BE2C (cell line): ENCODE measurements around the gene SLC26A8.
A peak's percentile ranks its signal among the peaks of the same experiment; 100 is the strongest.
"Not testable (repeated sequence)": the region's sequence is repeated elsewhere in the genome, so short reads cannot be mapped to it uniquely, and the experiment has no call there.

Experiments
- DNase-seq: peaks from one replicate; pipeline ENCODE4 v3.0.0-alpha.2; 2020
- H3K27me3 ChIP-seq: fragments of 250-450 bp; sonication (Bioruptor Pico); 2 replicates; pipeline ENCODE4 v1.5.1; 2020; ENCODE audit warnings: mild to moderate bottlenecking
- H3K36me3 ChIP-seq: fragments of 250-450 bp; sonication (Bioruptor Pico); 2 replicates; pipeline ENCODE4 v1.5.1; 2020; ENCODE audit warnings: mild to moderate bottlenecking
- H3K4me1 ChIP-seq: fragments of 250-450 bp; sonication (Bioruptor Pico); 2 replicates; pipeline ENCODE4 v1.5.1; 2020
- H3K4me3 ChIP-seq: 2 replicates; pipeline ENCODE4 v1.5.1; 2011; ENCODE audit warnings: low read depth, low read length
- H3K9me3 ChIP-seq: fragments of 250-450 bp; sonication (Bioruptor Pico); 2 replicates; pipeline ENCODE4 v1.5.1; 2020
- CTCF ChIP-seq: IDR thresholded peaks from 2 replicates; pipeline ENCODE4 v1.5.1; 2012; ENCODE audit warnings: mild to moderate bottlenecking, low read depth, low read length

The SLC26A8 gene

GRCh38 chr6:35920793-35921732 lies 103.4 kb downstream of the SLC26A8 start, which contains the start of gene SRPK1:
Gene SRPK1 (minus strand): TSS chr6:35921098. CDS start chr6:35921056, 42 bp downstream.
- H3K36me3 ChIP-seq, result peaks cover 24% of the 10 kb centered on the region
- H3K27me3 ChIP-seq, result no peaks in the 10 kb centered on the region
- H3K4me3 ChIP-seq, result peak within 1 kb of the TSS; percentile 79
- H3K4me1 ChIP-seq, result no peaks in the 10 kb centered on the region
- H3K9me3 ChIP-seq, result no peaks in the 10 kb centered on the region
- DNase-seq, result peak; percentile 92
- TF ChIP-seq CTCF, result no peak

GRCh38 chr6:35919827-35920751 lies 104.4 kb downstream of the SLC26A8 start:
- peak; percentile 65 for DNase-seq
- Histone ChIP-seq H3K27me3 (no peaks in the 10 kb centered on the region), H3K4me1 (no peaks in the 10 kb centered on the region)

GRCh38 chr6:35919085-35919826 lies 105.2 kb downstream of the SLC26A8 start:
- H3K4me3 ChIP-seq, result peak overlapping the region; percentile 79
- peaks cover 38% of the 10 kb centered on the region for H3K36me3 ChIP-seq
- no peak for TF ChIP-seq CTCF
- no peaks in the 10 kb centered on the region for H3K27me3 ChIP-seq
- H3K4me1 ChIP-seq, result no peaks in the 10 kb centered on the region
- no peaks in the 10 kb centered on the region for H3K9me3 ChIP-seq
- DNase-seq, result no peak

More at GRCh38 chr6:35919827-35920751, 104.4 kb downstream of the SLC26A8 start:
- Histone ChIP-seq H3K9me3 (no peaks in the 10 kb centered on the region), H3K4me3 (peak overlapping the region; percentile 79), H3K36me3 (peaks cover 29% of the 10 kb centered on the region)
- TF ChIP-seq CTCF, result no peak

GRCh38 chr6:35916893-35917292 lies 107.5 kb downstream of the SLC26A8 start:
- Histone ChIP-seq H3K4me3 (peak overlapping the region; percentile 79; the same call in 1 of the 2 replicates), H3K36me3 (peaks cover 59% of the 10 kb centered on the region)
- not testable (repeated sequence) for H3K27me3 ChIP-seq, DNase-seq, H3K9me3 ChIP-seq, H3K4me1 ChIP-seq

- Histone ChIP-seq H3K4me3 (no peak overlapping the region), H3K9me3 (0 out of 2 replicates have a peak, but pooled peaks cover 2% of the 10 kb centered on the region), H3K27me3 (no peaks in the 10 kb centered on the region), H3K36me3 (peaks cover 68% of the 10 kb centered on the region), H3K4me1 (no peaks in the 10 kb centered on the region)
- no peak for TF ChIP-seq CTCF
- no peak for DNase-seq
Observed at GRCh38 chr6:35916056-35916455, 108.4 kb downstream of the SLC26A8 start.

- Histone ChIP-seq H3K4me1 (no peaks in the 10 kb centered on the region), H3K27me3 (no peaks in the 10 kb centered on the region), H3K4me3 (no peak overlapping the region), H3K9me3 (0 out of 2 replicates have a peak, but pooled peaks cover 3% of the 10 kb centered on the region), H3K36me3 (peaks cover 75% of the 10 kb centered on the region)
- TF ChIP-seq CTCF, result no peak
- DNase-seq, result no peak
Observed at GRCh38 chr6:35914536-35914935, 109.9 kb downstream of the SLC26A8 start.
